B cell (primary cell): ENCODE data around the gene ZFP14.

Experiments
- EZH2 ChIP-seq: IDR thresholded peaks from 2 replicates; pipeline ENCODE4 v1.6.1; 2012; ENCODE audit warnings: borderline replicate concordance, low read depth, mild to moderate bottlenecking, moderate library complexity, low read length; ENCODE audit not compliant: insufficient read depth, poor library complexity, severe bottlenecking
- TF ChIP-seq, protein P1 (sequence below): fragments of 200-600 bp; IDR thresholded peaks from one replicate; pipeline ENCODE4 v1.8.0; 2022; ENCODE audit warnings: antibody characterized with exemption, mild to moderate bottlenecking

GRCh38 chr19:36421749-36422481 is 42.9 kb upstream of the ZFP14 start:
- TF ChIP-seq EZH2 = no peak
- TF ChIP-seq, protein P1, sequence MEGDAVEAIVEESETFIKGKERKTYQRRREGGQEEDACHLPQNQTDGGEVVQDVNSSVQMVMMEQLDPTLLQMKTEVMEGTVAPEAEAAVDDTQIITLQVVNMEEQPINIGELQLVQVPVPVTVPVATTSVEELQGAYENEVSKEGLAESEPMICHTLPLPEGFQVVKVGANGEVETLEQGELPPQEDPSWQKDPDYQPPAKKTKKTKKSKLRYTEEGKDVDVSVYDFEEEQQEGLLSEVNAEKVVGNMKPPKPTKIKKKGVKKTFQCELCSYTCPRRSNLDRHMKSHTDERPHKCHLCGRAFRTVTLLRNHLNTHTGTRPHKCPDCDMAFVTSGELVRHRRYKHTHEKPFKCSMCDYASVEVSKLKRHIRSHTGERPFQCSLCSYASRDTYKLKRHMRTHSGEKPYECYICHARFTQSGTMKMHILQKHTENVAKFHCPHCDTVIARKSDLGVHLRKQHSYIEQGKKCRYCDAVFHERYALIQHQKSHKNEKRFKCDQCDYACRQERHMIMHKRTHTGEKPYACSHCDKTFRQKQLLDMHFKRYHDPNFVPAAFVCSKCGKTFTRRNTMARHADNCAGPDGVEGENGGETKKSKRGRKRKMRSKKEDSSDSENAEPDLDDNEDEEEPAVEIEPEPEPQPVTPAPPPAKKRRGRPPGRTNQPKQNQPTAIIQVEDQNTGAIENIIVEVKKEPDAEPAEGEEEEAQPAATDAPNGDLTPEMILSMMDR = no peak
